Vagina (tissue), 2 donors: Measurements from ENCODE around the gene ABCA3.

Experiments used
- POLR2A ChIP-seq, 2 donors: fragments of 450-650 bp; IDR thresholded peaks; one replicate each; pipeline ENCODE4 v1.6.1; 2017; ENCODE audit warnings: antibody characterized with exemption in 2 of 2, mild to moderate bottlenecking in 2 of 2, moderate library complexity in 2 of 2
- POLR2AphosphoS5 ChIP-seq, 2 donors: sonication (generic); formaldehyde crosslinking; IDR thresholded peaks; one replicate each; pipeline ENCODE4 v1.9.0; 2017; ENCODE audit warnings: antibody characterized with exemption in 2 of 2, mild to moderate bottlenecking in 2 of 2, low read depth in 1 of 2; ENCODE audit not compliant: insufficient read depth in 1 of 2
- TF ChIP-seq, protein P1 (sequence below), 3 experiments: fragments of 450-650 bp in 2 of 3; fragments of 200-600 bp in 1 of 3; sonication (generic) in 1 of 3; IDR thresholded peaks; one replicate each; pipeline ENCODE4 v1.5.1; 2017 to 2019; ENCODE audit warnings: antibody characterized with exemption in 3 of 3, mild to moderate bottlenecking in 2 of 3, moderate library complexity in 2 of 3

DNA sequence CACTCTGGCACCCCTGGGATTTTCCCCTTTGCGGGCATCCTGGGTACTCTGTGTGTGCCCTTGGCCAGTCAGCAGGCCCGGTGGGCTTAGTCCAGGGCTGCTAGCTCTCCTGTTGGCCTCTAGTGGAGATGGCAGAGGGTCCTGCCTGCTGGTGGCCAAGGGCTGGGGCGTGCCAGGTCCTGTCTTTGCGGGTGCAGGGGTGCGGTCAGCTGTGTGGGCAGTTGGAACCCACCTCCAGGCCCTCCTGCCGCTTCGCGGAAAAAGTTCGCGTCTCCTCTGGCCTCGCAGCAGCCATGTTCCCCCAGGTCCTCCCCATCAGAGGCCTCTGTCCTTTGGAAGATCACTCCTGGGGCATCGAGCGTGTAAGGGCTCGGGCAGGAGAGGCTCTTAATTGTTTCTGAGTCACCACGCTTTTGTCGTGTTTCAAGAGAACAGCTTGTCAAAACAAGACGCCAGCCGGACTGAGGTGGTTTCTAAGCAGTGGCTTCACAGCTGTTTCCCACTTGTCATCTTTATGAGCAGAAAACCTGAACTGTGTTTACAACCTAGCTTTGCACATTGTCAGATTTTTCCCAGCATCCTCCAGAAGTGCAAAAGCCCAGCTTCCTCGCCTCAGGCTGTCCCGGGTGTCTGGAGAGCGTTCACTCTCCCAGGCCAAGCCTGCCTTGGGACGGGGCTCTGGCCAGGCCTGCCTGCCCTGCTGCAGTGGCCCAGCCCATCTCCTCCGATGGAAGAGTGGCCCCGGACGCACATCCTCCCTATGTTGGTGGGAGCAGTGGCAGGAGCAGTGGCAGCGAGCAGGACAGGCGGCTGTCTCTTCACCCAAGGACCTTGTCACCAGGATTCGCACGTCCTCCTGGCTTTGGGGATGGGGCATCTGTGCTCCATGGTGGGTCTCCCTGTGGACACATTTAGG is 109.3 kb downstream of the ABCA3 start:
- TF ChIP-seq, protein P1, sequence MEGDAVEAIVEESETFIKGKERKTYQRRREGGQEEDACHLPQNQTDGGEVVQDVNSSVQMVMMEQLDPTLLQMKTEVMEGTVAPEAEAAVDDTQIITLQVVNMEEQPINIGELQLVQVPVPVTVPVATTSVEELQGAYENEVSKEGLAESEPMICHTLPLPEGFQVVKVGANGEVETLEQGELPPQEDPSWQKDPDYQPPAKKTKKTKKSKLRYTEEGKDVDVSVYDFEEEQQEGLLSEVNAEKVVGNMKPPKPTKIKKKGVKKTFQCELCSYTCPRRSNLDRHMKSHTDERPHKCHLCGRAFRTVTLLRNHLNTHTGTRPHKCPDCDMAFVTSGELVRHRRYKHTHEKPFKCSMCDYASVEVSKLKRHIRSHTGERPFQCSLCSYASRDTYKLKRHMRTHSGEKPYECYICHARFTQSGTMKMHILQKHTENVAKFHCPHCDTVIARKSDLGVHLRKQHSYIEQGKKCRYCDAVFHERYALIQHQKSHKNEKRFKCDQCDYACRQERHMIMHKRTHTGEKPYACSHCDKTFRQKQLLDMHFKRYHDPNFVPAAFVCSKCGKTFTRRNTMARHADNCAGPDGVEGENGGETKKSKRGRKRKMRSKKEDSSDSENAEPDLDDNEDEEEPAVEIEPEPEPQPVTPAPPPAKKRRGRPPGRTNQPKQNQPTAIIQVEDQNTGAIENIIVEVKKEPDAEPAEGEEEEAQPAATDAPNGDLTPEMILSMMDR (IDR thresholded peaks at IDR 0.05): no peak
- TF ChIP-seq POLR2A (IDR thresholded peaks at IDR 0.05): no peak
- TF ChIP-seq POLR2AphosphoS5 (IDR thresholded peaks at IDR 0.05; ENCODE audit: insufficient read depth in 1 of 2, low read depth in 1 of 2): peak in 1 of 2 donors; percentile 47
